ENCODE data around the gene CUL3. TPM values are rescaled to one million over a fixed set of nuclear protein-coding genes. Genes with fewer than 3 reads are reported as not detected.

The CUL3 gene
- total and polyA plus RNA-seq, 2 experiments from 2014 or later = 86.0 to 125 TPM

- no peak for TF ChIP-seq ZNF462 (CRISPR knock-in tag; IDR thresholded peaks at IDR 0.05)
Measured at GRCh38 chr2:224555823-224556366, 29.3 kb downstream of the CUL3 start (continued).

DNA sequence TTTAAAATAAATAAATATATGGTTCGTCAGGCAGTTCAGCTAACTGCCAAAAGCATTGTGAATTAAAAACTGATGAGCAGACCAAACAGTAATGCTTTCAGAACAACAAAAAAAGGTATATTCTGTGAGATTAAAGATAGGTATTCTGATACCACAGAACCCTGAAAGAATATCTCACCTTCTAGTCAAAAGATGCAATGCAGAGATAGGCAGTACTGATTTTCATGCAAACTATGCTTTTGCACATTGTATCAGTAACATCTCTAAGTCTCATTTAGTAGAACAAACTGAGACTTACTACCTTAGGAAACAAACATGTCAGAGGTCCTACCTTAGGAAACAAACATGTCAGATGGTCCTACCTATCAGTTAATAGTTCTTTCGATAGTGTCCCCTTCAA, 32.4 kb downstream of the CUL3 start:
- no peak overlapping the region for H3K4me3 ChIP-seq
- H3K36me3 ChIP-seq (ENCODE audit: insufficient read depth) = no peaks in the 10 kb centered on the region
- no peak for DNase-seq (ENCODE audit: low spot score)
- no peak for ATAC-seq
- H2AFZ ChIP-seq = no peak overlapping the region
- H3K4me1 ChIP-seq (ENCODE audit: insufficient read depth) = peaks cover 25% of the 10 kb centered on the region
- peaks cover 5% of the 10 kb centered on the region for H3K27me3 Mint-ChIP-seq (ENCODE audit: insufficient read depth, low read depth, poor library complexity)
- H3K9me3 Mint-ChIP-seq = no peaks in the 10 kb centered on the region
- H3K27me3 ChIP-seq (ENCODE audit: insufficient read depth) = no peaks in the 10 kb centered on the region
- no peak overlapping the region for H3K27ac ChIP-seq (ENCODE audit: low read depth)
- no peaks in the 10 kb centered on the region for H3F3A ChIP-seq (replicated peaks; ENCODE audit: low read depth)
- H3K36me3 Mint-ChIP-seq (ENCODE audit: low read depth) = peaks cover 5% of the 10 kb centered on the region; the same call in 1 of the 3 replicates
- H3K27ac Mint-ChIP-seq = no peak overlapping the region
- peaks cover 15% of the 10 kb centered on the region for H3K4me1 Mint-ChIP-seq
- H3K4me3 Mint-ChIP-seq = no peak overlapping the region
- H3K9me2 ChIP-seq (ENCODE audit: insufficient read depth) = no peaks in the 10 kb centered on the region
- H4K20me1 ChIP-seq (replicated peaks; ENCODE audit: insufficient read depth) = peaks cover 4% of the 10 kb centered on the region
- peaks cover 99% of the 10 kb centered on the region for H3K79me2 ChIP-seq (replicated peaks; ENCODE audit: insufficient read depth)
- H3K4me2 ChIP-seq = no peak overlapping the region
- TF ChIP-seq EZH2 (IDR thresholded peaks at IDR 0.05; ENCODE audit: low read depth, unreplicated experiment) (no peak), ZNF114 (CRISPR knock-in tag; IDR thresholded peaks at IDR 0.05) (no peak), POLR2AphosphoS5 (IDR thresholded peaks at IDR 0.05; ENCODE audit: low read depth) (no peak), REST (IDR thresholded peaks at IDR 0.05; ENCODE audit: unreplicated experiment) (no peak), STAT1 (IDR thresholded peaks at IDR 0.05; ENCODE audit: unreplicated experiment) (no peak), EZH2phosphoT487 (IDR thresholded peaks at IDR 0.05; ENCODE audit: unreplicated experiment) (no peak), CREB1 (CRISPR knock-in tag; IDR thresholded peaks at IDR 0.05; ENCODE audit: low read depth) (no peak)

All from GM23338 (cell line).